ENCODE measurements around the gene ATP6V0C. TPM values are rescaled to one million over a fixed set of nuclear protein-coding genes. Genes with fewer than 3 reads are reported as not detected.
"Not testable (repeated sequence)": the region's sequence is repeated elsewhere in the genome, so short reads cannot be mapped to it uniquely, and the experiment has no call there.

The ATP6V0C gene
- total RNA-seq, 1 donor from 2014 or later: 13.2 TPM

GRCh38 chr16:2474877-2475412, 38.8 kb upstream of the ATP6V0C start, which contains the start of gene TBC1D24:
Gene TBC1D24 (plus strand): TSS chr16:2475127. CDS start chr16:2496149, 21,022 bp downstream.
- peak; percentile 90 for DNase-seq (ENCODE audit: low spot score)

GRCh38 chr16:2475413-2476344, 38.1 kb upstream of the ATP6V0C start:
- no peak for DNase-seq (ENCODE audit: low spot score)

GRCh38 chr16:2476345-2476720, 37.4 kb upstream of the ATP6V0C start:
- no peak for DNase-seq (ENCODE audit: low spot score)

- no peak for DNase-seq (ENCODE audit: low spot score)
Observed at GRCh38 chr16:2476741-2477140, 37.0 kb upstream of the ATP6V0C start.

- no peak for DNase-seq (ENCODE audit: low spot score)
Observed at GRCh38 chr16:2477327-2477726, 36.4 kb upstream of the ATP6V0C start.

- DNase-seq (ENCODE audit: low spot score): no peak
Observed at GRCh38 chr16:2478279-2478678, 35.5 kb upstream of the ATP6V0C start.

- not testable (repeated sequence) for DNase-seq (ENCODE audit: low spot score)
Observed at GRCh38 chr16:2479996-2480395, 33.8 kb upstream of the ATP6V0C start.

- DNase-seq (ENCODE audit: low spot score): no peak
Observed at GRCh38 chr16:2480948-2481347, 32.8 kb upstream of the ATP6V0C start.

- no peak for DNase-seq (ENCODE audit: low spot score)
Observed at GRCh38 chr16:2481676-2482075, 32.1 kb upstream of the ATP6V0C start.

- DNase-seq (ENCODE audit: low spot score): no peak
Observed at GRCh38 chr16:2482249-2482648, 31.5 kb upstream of the ATP6V0C start.

- peak; percentile 47 for DNase-seq (ENCODE audit: low spot score)
Observed at GRCh38 chr16:2482708-2483534, 30.8 kb upstream of the ATP6V0C start.

GRCh38 chr16:2483939-2484897, 29.5 kb upstream of the ATP6V0C start:
- no peak for DNase-seq (ENCODE audit: low spot score)

- no peak for DNase-seq (ENCODE audit: low spot score)
Observed at GRCh38 chr16:2484898-2485508, 28.7 kb upstream of the ATP6V0C start.

GRCh38 chr16:2485811-2486507, 27.8 kb upstream of the ATP6V0C start:
- DNase-seq (ENCODE audit: low spot score): no peak

- DNase-seq (ENCODE audit: low spot score): no peak
Observed at GRCh38 chr16:2486645-2487516, 26.9 kb upstream of the ATP6V0C start.

GRCh38 chr16:2487517-2487842, 26.3 kb upstream of the ATP6V0C start:
- no peak for DNase-seq (ENCODE audit: low spot score)

GRCh38 chr16:2487903-2488531, 25.7 kb upstream of the ATP6V0C start:
- DNase-seq (ENCODE audit: low spot score): no peak

GRCh38 chr16:2489581-2489980, 24.2 kb upstream of the ATP6V0C start:
- DNase-seq (ENCODE audit: low spot score): no peak

Data from umbilical cord (tissue), 2 donors.